Upper lobe of left lung (tissue), 4 donors: ENCODE results near the gene DSCAM.

ENCODE experiments used
- CTCF ChIP-seq, 6 experiments: fragments of 450-650 bp in 4 of 6; fragments of 200-600 bp in 2 of 6; sonication (generic) in 2 of 6; IDR thresholded peaks; one replicate each; pipeline ENCODE4 v1.5.1; 2016 to 2019; ENCODE audit warnings: antibody characterized with exemption in 6 of 6
- EP300 ChIP-seq, 4 donors: sonication (generic); formaldehyde crosslinking; IDR thresholded peaks; one replicate each; pipeline ENCODE4 v1.5.1; 2017; ENCODE audit warnings: antibody characterized with exemption in 4 of 4, control low read depth in 2 of 4
- POLR2A ChIP-seq, 4 donors: fragments of 450-650 bp; IDR thresholded peaks; one replicate each; pipeline ENCODE4 v1.5.1; 2016 to 2017; ENCODE audit warnings: antibody characterized with exemption in 4 of 4, mild to moderate bottlenecking in 2 of 4

DNA sequence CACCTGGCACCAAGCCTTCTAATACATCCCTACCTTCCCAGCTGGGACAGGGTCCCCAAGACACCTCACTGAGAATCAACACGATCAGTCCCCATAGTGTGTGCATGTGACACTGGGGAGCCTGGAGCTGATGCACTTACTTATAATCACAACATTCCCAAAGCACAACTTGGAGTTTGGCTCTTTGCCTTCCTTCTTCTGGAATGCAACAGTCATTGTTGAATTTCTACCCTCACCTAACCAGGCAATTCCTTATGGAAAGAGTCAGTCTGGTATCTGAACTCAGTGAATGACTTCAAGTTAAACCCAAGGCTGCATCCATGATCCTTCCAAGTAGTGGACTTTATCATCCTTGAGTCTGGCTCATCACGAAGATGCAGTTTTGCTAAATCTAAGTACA, 86.1 kb downstream of the DSCAM start:
- TF ChIP-seq CTCF (IDR thresholded peaks at IDR 0.05) = no peak
- no peak for TF ChIP-seq EP300 (IDR thresholded peaks at IDR 0.05)
- TF ChIP-seq POLR2A (IDR thresholded peaks at IDR 0.05) = no peak
